ENCODE data around the gene COL18A1.

GRCh38 chr21:45481977-45482898, 77.3 kb downstream of the COL18A1 start:
- no peak for TF ChIP-seq POLR2A (IDR thresholded peaks at IDR 0.05)
- no peak for TF ChIP-seq CTCF (IDR thresholded peaks at IDR 0.05)
